Measurements from ENCODE around the gene NBPF3.

GRCh38 chr1:21531241-21531640 lies 91.3 kb downstream of the NBPF3 start:
- TF ChIP-seq EZH2 (IDR thresholded peaks at IDR 0.05; ENCODE audit: borderline replicate concordance): no peak
- TF ChIP-seq, protein P1, sequence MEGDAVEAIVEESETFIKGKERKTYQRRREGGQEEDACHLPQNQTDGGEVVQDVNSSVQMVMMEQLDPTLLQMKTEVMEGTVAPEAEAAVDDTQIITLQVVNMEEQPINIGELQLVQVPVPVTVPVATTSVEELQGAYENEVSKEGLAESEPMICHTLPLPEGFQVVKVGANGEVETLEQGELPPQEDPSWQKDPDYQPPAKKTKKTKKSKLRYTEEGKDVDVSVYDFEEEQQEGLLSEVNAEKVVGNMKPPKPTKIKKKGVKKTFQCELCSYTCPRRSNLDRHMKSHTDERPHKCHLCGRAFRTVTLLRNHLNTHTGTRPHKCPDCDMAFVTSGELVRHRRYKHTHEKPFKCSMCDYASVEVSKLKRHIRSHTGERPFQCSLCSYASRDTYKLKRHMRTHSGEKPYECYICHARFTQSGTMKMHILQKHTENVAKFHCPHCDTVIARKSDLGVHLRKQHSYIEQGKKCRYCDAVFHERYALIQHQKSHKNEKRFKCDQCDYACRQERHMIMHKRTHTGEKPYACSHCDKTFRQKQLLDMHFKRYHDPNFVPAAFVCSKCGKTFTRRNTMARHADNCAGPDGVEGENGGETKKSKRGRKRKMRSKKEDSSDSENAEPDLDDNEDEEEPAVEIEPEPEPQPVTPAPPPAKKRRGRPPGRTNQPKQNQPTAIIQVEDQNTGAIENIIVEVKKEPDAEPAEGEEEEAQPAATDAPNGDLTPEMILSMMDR (IDR thresholded peaks at IDR 0.05; ENCODE audit: poor library complexity): no peak
- TF ChIP-seq EZH2phosphoT487 (IDR thresholded peaks at IDR 0.05; ENCODE audit: low read depth, severe bottlenecking, unreplicated experiment): no peak

Data from hepatocyte (in vitro differentiated cells).